HG03432 (cell line): ENCODE measurements around the gene THADA.

Experiments used
- ATAC-seq: cut with Tn5 transposase; IDR thresholded peaks from one replicate; pipeline ENCODE4 v1.9.1; 2021; ENCODE audit warnings: mild to moderate bottlenecking, moderate library complexity; ENCODE audit not compliant: unreplicated experiment

THADA gene

GRCh38 chr2:43227830-43228281 is 368.0 kb downstream of the THADA start:
- ATAC-seq: no peak

GRCh38 chr2:43226955-43227829 is 368.6 kb downstream of the THADA start:
- ATAC-seq: peak; percentile 16

GRCh38 chr2:43226558-43226954 is 369.3 kb downstream of the THADA start, which contains the start of gene ZFP36L2:
TSS of gene ZFP36L2 (minus strand) at chr2:43226606. CDS start at chr2:43226315, 291 bp downstream.
- ATAC-seq: peak; percentile 62

DNA sequence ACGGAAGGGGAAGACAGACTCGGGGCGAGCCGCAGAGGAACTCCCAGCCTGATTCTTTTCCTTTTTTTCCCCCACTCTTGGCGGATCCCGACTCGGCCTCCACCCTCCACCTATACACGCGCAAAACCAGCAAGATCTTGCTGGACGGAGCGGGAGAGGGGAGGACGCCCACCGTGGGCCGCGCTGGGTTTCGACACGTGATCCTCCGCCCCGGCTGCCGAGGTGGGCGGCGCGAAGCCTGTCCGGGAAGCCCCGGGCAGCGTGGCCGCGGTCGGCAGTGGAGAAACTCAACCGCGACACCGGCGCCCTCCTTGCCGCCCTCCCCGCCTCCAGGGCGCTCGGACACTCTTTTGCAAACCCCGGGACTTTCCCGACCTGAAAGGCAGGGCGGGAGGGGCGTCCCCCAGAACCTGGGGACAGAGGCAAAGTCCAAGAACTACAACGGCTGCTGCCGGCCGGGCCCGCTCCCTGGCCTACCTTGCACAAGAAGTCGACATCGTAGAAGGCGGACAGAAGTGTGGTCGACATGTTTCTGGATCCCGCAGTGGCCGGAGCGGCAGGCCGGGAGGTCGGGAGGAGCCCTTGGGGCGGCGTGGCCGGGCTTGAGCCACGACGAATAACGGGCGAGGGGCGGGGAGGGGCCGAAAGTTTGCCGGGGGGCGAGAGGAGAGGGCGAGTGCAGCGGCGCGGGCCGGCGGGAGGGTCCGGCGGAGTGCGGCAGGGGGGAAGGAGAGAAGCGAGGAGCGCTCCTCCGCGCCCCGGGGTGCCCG is 369.9 kb downstream of the THADA start:
- ATAC-seq: peak; percentile 37

DNA sequence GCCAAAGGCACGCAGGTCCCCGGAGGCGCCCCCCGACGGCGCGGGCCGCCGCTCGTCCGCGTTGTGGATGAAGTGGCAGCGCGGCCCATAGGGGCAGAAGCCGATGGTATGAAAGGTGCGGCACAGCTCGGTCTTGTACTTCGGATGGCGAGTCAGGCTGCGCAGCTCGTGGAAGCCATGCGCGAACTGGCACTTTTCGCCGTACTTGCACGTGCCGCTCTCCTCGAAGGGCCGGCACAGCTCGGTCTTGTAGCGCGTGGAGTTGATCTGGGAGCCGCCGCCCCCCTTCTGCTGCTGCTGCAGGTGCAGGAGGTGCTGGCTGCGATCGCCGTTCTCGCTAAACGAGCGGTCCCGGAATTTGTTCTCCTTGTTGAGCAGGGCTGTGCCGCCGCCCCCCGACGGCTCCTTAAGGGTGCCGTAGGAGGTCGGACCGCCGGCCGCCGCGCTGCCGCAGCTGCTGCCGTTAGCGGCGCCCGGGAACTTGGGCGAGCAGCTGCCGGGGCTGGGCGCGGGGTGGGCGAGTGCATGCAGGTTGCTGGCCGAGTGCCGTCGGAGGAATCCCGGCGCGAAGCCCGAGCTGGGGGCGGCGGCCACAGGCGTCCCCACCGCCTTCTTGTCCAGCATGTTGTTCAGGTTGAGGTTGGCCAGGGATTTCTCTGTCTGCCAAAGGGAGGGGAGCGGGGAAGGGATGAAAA is 370.6 kb downstream of the THADA start:
- no peak for ATAC-seq

- no peak for ATAC-seq
Measured at GRCh38 chr2:43224571-43225092, 371.2 kb downstream of the THADA start.

DNA sequence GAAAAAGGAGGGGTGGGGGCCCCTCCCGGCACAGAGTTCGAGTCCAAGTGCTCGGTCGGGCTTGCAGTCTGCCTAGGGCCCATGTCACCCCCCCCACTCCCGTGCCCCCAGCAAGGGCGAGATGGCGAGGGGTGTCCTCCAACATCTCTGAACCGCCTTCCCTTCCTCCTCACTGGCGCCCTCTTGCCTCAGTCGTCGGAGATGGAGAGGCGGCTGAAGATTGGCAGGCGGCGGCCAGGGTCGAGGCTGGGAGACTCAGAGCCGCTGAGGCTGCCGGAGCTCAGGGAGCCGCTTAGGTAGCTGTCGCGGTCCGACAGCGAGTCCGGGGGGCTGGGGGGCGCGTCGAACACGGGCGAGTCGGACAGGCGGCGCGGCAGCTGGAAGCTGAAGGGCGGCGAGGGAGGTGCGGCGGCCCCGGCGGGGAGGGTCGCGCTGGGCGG is 371.7 kb downstream of the THADA start:
- no peak for ATAC-seq

DNA sequence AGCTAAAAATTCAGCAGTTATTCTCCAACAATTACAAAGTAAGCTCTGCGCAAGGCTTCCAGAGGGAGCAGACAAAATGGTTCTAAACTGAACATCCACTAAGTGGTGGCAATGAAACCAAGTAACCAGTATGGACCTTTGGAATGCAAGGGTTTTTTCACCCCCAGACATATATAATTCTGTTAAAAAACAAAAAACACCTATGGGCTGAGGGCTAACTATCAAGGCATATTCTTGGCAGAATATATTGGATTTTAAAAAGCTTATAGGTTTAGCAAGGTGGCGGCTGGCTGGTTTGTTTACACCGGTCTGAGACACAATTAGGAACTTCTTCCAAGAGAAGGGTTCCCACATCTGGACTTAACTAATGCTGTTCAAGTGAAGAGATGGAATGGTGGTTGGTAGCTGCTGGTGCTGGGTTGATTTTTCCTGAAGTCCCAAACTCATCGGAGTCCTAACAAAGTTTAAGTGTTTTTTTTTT is 372.3 kb downstream of the THADA start:
- ATAC-seq: no peak

DNA sequence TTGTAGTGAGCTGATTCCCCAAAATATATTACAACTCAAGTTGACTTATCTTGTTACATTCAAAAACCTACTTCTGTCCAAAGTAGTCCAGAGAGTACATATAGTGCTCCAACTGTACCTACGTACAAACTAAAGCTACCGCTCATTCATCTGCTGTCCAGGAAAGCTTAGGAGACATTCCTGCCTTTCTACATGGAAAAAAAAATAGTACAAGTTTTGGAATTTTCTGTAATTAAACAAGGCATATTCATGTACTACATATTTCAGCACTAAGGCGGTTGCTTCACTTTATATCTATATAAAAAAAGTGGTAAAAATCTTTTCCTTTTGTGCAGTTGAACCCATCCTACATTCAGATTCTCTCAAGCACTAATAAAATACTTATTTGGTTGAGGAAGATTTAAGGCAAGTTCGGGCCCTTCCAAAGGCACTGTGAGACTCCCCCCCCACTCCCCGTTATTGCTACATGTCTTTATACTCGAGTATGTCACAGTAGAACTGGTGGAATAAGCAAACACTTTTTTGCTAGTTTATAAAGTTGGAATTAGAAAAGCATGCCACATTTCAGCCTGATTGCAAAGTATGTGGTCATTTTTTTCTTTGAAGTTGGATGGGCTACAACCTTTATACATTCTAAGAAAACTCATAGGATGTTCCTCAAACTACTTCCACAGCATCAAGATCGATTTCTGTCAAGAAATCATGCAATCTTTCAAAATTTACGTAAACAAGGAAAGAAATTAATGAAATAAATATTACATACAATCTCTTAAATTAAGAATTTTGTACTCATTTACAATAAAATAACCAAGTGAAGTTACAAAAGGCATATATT is 373.1 kb downstream of the THADA start:
- no peak for ATAC-seq

DNA sequence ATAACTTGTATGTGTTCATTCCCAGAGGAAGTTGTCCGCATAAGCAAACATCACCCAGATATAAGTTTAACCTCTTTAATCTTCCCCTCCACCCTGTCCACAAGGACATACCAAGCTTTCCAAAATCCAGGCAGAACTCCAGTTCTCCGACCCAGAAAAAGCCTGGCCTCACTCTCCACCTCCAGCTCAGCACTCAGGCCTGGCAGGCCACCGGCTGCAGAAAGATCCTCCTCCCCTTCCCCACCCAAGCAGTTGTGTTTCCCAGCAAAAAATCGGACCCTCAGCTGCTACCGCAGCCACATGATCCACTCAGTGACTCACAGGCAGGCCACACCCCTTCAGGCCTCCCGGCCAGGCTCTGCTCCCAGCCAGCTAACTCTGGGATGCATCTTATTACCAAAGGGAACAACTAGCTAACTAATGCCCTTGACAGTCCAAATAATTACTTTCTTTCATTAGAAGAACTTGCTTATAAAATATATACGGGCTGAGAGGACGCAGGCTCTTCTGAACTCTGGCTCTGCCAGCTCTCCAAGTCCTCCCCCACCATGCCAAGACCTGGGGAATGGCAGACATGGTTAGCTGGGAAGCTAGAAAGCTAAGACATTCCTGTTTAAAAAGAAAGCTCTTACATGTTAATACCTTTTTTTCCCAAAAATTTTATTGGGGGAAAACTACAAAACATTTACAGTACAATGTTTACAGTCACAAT is 373.9 kb downstream of the THADA start:
- no peak for ATAC-seq

GRCh38 chr2:43221124-43221762 is 374.6 kb downstream of the THADA start:
- no peak for ATAC-seq

- ATAC-seq: no peak
Measured at GRCh38 chr2:43220760-43221123, 375.1 kb downstream of the THADA start.

DNA sequence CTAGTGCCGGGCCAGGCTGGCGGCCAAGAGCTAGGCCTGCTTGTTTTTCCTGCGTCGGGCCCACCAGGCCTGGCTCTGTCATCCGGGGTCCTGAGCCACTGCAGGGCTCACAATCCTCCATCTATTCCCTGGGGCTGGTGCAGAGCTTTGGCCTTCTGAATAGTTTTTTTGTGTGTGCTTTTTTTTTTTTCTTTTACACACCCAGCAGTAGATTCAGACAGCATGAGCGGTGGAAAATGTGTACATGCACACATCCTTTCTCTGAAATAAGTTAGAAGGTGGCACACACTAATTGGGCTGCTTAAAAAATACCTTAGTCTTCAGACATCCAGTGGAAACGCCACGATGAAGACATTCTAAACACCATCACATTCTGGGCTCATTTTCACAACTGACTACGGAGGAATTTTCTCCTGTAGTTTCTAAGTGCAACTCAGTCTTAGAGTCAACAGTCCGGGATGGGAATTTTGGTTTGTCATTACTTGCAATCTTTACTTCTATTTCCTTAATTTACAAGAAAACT is 375.5 kb downstream of the THADA start:
- no peak for ATAC-seq

DNA sequence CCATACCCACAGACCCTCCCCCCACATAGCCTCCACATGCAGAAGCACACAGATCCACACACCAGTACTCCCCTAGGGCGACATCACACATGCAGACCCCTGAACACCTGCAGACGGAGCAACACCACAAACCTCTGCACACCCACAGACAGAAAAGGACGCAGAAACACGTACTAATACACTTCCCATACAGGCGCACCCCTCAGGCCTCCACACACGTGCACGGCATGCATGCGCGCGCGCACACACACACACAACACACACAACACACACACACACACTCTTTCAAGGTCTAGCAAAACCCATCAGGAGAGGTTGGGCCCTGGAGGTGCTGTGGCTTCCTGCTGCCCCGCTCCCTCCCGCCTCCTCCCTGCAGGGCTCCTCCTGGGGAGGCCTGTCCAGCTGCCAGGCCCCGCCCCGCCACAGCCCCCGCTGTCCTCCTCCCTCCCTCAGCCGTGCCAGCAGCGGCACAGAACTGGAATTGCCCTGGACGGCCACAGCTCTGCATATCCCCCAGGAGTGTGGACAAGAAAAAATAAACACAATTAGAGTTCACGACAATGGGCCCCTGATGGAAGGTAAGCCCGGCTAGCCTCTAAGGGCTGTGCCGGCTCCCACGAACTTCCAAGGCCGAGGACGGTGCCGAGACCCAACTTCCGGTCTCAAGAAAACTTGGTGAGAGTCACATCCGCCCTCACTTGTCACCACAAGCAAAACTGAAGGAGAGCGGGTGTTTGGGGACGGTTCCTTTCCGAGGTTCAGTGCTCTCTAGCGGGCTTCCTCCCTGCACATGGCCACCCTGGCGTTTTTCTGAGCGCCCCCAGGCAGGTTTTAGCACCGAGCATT is 376.2 kb downstream of the THADA start:
- ATAC-seq: peak; percentile 62

DNA sequence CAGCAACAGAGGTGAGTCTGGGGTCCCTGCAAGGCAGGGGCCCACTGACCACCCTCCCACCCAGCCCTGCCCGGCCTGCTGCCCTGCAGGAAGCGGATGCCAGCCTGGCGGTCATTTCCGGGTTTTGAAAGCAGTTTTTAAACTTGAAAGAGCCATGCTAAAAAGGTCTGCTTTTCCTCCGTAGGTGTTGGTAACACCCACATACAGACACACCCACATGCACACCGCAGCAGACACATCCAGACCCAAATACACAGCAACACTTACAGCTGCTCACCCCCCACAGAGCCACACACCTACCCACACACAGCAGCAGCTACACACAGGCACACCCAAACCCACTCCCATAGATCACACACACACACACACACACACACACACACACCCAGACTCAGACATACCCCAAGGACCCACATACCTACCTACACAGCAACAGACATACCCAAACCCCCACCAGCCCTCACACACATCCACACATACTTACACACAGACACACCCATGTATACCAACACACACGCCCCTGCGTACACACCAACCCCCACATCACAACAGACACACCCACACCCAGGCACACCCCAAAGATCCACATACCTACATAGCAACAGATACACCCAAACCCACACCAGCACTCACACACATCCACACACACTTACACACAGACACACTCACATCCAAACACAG is 377.0 kb downstream of the THADA start:
- ATAC-seq: peak; percentile 35

DNA sequence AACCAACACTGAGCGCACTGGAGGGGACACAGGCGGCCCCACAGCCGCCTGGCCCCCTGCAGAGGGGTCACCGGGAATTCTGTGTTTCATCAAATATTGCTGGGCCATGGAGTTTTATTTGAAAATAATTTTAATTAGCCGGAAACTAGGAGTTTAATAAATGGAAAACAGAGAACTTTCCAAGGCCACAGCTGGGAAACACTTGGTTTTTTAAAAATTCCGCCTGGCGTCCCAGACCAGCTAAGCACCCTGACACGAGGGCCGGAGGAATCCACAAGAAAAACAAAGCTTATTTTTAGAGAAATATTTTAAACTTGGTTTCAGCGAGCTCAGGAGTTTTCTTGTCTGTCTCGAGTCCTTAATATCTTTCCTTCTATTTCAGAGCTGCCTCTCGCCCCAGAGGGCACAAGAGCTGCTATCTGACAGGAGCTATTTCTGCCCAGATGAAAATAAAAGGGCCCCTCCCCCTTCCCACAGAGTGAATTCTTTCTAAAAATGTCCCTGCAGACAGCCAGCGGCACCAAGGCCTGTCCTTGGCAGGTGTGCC is 377.6 kb downstream of the THADA start:
- ATAC-seq: peak; percentile 5
